Measurements from ENCODE around the gene EME2.
"Not testable (repeated sequence)": the region's sequence is repeated elsewhere in the genome, so short reads cannot be mapped to it uniquely, and the experiment has no call there.

- not testable (repeated sequence) for TF ChIP-seq POLR2A, POLR2AphosphoS5 (IDR thresholded peaks at IDR 0.05; ENCODE audit: low read depth, low read length)
These were observed 26.7 kb downstream of the EME2 start for GRCh38 chr16:1799263-1799662.
